ENCODE data around the gene CARD19. TPM values are rescaled to one million over a fixed set of nuclear protein-coding genes. Genes with fewer than 3 reads are reported as not detected.

CARD19 gene
- total RNA-seq, 1 donor from 2014 or later, result 25.6 TPM

GRCh38 chr9:93068956-93069355, 27.1 kb upstream of the CARD19 start:
- Histone ChIP-seq H3K4me1 (peaks cover 19% of the 10 kb centered on the region), H3K4me3 (no peak overlapping the region), H3K27me3 (ENCODE audit: low read depth) (no peaks in the 10 kb centered on the region), H3K27ac (no peak overlapping the region), H3K9me3 (no peaks in the 10 kb centered on the region), H3K36me3 (no peaks in the 10 kb centered on the region)
- ATAC-seq (no peak), DNase-seq (no peak)
- TF ChIP-seq CTCF (IDR thresholded peaks at IDR 0.05), result no peak
- intact Hi-C loops (cut with DNase I), result no loop called here

GRCh38 chr9:93071464-93071863, 24.6 kb upstream of the CARD19 start:
- ATAC-seq, result peak in 1 of 2 donors; percentile 28

GRCh38 chr9:93072383-93072795, 23.6 kb upstream of the CARD19 start:
- Histone ChIP-seq H3K4me1 (peaks cover 5% of the 10 kb centered on the region), H3K27me3 (ENCODE audit: low read depth) (no peaks in the 10 kb centered on the region), H3K9me3 (no peaks in the 10 kb centered on the region), H3K27ac (no peak overlapping the region), H3K36me3 (no peaks in the 10 kb centered on the region), H3K4me3 (no peak overlapping the region)
- intact Hi-C loops (cut with DNase I), result no loop called here
- no peak for TF ChIP-seq CTCF (IDR thresholded peaks at IDR 0.05)
- DNase-seq (no peak), ATAC-seq (peak; percentile 10 to 29)

More at GRCh38 chr9:93071464-93071863, 24.6 kb upstream of the CARD19 start:
- Histone ChIP-seq H3K4me1 (peaks cover 5% of the 10 kb centered on the region), H3K27me3 (ENCODE audit: low read depth) (no peaks in the 10 kb centered on the region), H3K4me3 (no peak overlapping the region), H3K36me3 (no peaks in the 10 kb centered on the region), H3K27ac (no peak overlapping the region), H3K9me3 (no peaks in the 10 kb centered on the region)
- TF ChIP-seq CTCF (IDR thresholded peaks at IDR 0.05), result no peak
- no peak for DNase-seq
- intact Hi-C loops (cut with DNase I), result no loop called here

GRCh38 chr9:93076101-93076791, 19.8 kb upstream of the CARD19 start:
- no peak for DNase-seq
- H3K4me3 ChIP-seq, result no peak overlapping the region
- peaks cover 5% of the 10 kb centered on the region for H3K4me1 ChIP-seq
- intact Hi-C loops (cut with DNase I), result no loop called here
- no peaks in the 10 kb centered on the region for H3K9me3 ChIP-seq
- no peak overlapping the region for H3K27ac ChIP-seq
- no peaks in the 10 kb centered on the region for H3K27me3 ChIP-seq (ENCODE audit: low read depth)
- TF ChIP-seq CTCF (IDR thresholded peaks at IDR 0.05), result no peak
- H3K36me3 ChIP-seq, result no peaks in the 10 kb centered on the region
- ATAC-seq, result no peak

- no peak for TF ChIP-seq CTCF (IDR thresholded peaks at IDR 0.05)
- peaks cover 5% of the 10 kb centered on the region for H3K4me1 ChIP-seq
- no peaks in the 10 kb centered on the region for H3K36me3 ChIP-seq
- H3K4me3 ChIP-seq, result no peak overlapping the region
- intact Hi-C loops (cut with DNase I), result no loop called here
- H3K27ac ChIP-seq, result no peak overlapping the region
- DNase-seq, result no peak
- H3K27me3 ChIP-seq (ENCODE audit: low read depth), result no peaks in the 10 kb centered on the region
- no peak for ATAC-seq
- H3K9me3 ChIP-seq, result no peaks in the 10 kb centered on the region
Measured at GRCh38 chr9:93076792-93077128, 19.3 kb upstream of the CARD19 start.

Measured in lower lobe of right lung (tissue), 2 donors.